Lower leg skin (tissue), 3 donors: ENCODE measurements around the gene DIP2A.

ENCODE experiments used
- POLR2A ChIP-seq, 2 donors: fragments of 450-650 bp; IDR thresholded peaks; one replicate each; pipeline ENCODE4 v1.6.1; 2016 to 2017; ENCODE audit warnings: antibody characterized with exemption in 2 of 2, mild to moderate bottlenecking in 1 of 2, moderate library complexity in 1 of 2
- TF ChIP-seq, protein P1 (sequence below), 3 donors: fragments of 450-650 bp; IDR thresholded peaks; one replicate each; pipeline ENCODE4 v1.5.1; 2016; ENCODE audit warnings: antibody characterized with exemption in 3 of 3, mild to moderate bottlenecking in 3 of 3, moderate library complexity in 2 of 3

GRCh38 chr21:46503922-46504550, 45.3 kb downstream of the DIP2A start:
- no peak for TF ChIP-seq POLR2A (IDR thresholded peaks at IDR 0.05)
- TF ChIP-seq, protein P1, sequence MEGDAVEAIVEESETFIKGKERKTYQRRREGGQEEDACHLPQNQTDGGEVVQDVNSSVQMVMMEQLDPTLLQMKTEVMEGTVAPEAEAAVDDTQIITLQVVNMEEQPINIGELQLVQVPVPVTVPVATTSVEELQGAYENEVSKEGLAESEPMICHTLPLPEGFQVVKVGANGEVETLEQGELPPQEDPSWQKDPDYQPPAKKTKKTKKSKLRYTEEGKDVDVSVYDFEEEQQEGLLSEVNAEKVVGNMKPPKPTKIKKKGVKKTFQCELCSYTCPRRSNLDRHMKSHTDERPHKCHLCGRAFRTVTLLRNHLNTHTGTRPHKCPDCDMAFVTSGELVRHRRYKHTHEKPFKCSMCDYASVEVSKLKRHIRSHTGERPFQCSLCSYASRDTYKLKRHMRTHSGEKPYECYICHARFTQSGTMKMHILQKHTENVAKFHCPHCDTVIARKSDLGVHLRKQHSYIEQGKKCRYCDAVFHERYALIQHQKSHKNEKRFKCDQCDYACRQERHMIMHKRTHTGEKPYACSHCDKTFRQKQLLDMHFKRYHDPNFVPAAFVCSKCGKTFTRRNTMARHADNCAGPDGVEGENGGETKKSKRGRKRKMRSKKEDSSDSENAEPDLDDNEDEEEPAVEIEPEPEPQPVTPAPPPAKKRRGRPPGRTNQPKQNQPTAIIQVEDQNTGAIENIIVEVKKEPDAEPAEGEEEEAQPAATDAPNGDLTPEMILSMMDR (IDR thresholded peaks at IDR 0.05) = no peak
